Smooth muscle cell (in vitro differentiated cells): ENCODE data around the gene CCSER2. TPM values are rescaled to one million over a fixed set of nuclear protein-coding genes. Genes with fewer than 3 reads are reported as not detected.

Source experiments
- DNase-seq: peaks from one replicate; lab custom pipeline; 2025; ENCODE audit not compliant: unreplicated experiment; lab: John Stamatoyannopoulos, UW
- H2AFZ ChIP-seq: fragments of 200-600 bp; sonication (generic); 2 replicates; pipeline ENCODE4 v1.6.0; 2016; ENCODE audit warnings: antibody characterized with exemption, low read depth, mild to moderate bottlenecking
- H3F3A ChIP-seq: fragments of 200-600 bp; sonication (generic); 2 replicates; pipeline ENCODE4 v1.6.0; 2017; ENCODE audit warnings: antibody characterized with exemption, low read depth
- H3K27ac ChIP-seq: fragments of 200-600 bp; sonication (generic); 2 replicates; pipeline ENCODE4 v1.5.1; 2016; ENCODE audit warnings: low read depth, mild to moderate bottlenecking
- H3K27me3 ChIP-seq: fragments of 200-600 bp; sonication (generic); 2 replicates; pipeline ENCODE4 v1.6.1; 2016; ENCODE audit warnings: low read depth, mild to moderate bottlenecking
- H3K36me3 ChIP-seq: fragments of 200-600 bp; sonication (generic); 2 replicates; pipeline ENCODE4 v1.5.1; 2016; ENCODE audit warnings: low read depth
- H3K4me1 ChIP-seq: fragments of 200-600 bp; sonication (generic); 2 replicates; pipeline ENCODE4 v1.5.1; 2016; ENCODE audit warnings: low read depth
- H3K4me2 ChIP-seq: fragments of 200-600 bp; sonication (generic); 2 replicates; pipeline ENCODE4 v1.6.0; 2016; ENCODE audit warnings: mild to moderate bottlenecking
- H3K4me3 ChIP-seq: fragments of 200-600 bp; sonication (generic); 2 replicates; pipeline ENCODE4 v1.5.1; 2016; ENCODE audit warnings: mild to moderate bottlenecking
- H3K79me2 ChIP-seq: fragments of 200-600 bp; sonication (generic); 2 replicates; pipeline ENCODE4 v1.6.0; 2016; ENCODE audit warnings: low read depth, mild to moderate bottlenecking
- H3K9ac ChIP-seq: fragments of 200-600 bp; sonication (generic); 2 replicates; pipeline ENCODE4 v1.6.0; 2016; ENCODE audit warnings: low read depth
- H3K9me3 ChIP-seq: fragments of 200-600 bp; sonication (generic); replicated peaks from 2 replicates; pipeline ENCODE4 v1.5.1; 2016; ENCODE audit warnings: low read depth
- H4K20me1 ChIP-seq: fragments of 200-600 bp; sonication (generic); 2 replicates; pipeline ENCODE4 v1.6.0; 2016; ENCODE audit warnings: low read depth
- CTCF ChIP-seq: fragments of 200-600 bp; sonication (generic); IDR thresholded peaks from 2 replicates; pipeline ENCODE4 v1.5.1; 2017; ENCODE audit warnings: borderline replicate concordance, mild to moderate bottlenecking, antibody characterized with exemption; ENCODE audit not compliant: insufficient read depth, poor library complexity, severe bottlenecking
- WGBS: methylation state at CpG from one replicate; pipeline ENCODE4 v1.1.7; 2016; ENCODE audit warnings: low lambda C conversion rate; 5-methylcytosine and 5-hydroxymethylcytosine counted together
- polyA plus RNA-seq: library from polyadenylated mRNA; unstranded; fragments of >200 nt; fragmentation: Nextera tagmentation; extraction: Ambion mirVana; gene quantifications from 2 replicates; pipeline ENCODE4 v1.2.1, GENCODE V29; 2016
- total RNA-seq: library from RNA; depleted of rRNA; stranded (reverse); fragments of >200 nt; gene quantifications from 2 replicates; pipeline ENCODE4 v1.2.3, GENCODE V29; 2014

CCSER2 gene
- total and polyA plus RNA-seq, 2 experiments from 2014 or later = 32.8 to 42.1 TPM

GRCh38 chr10:84522612-84523462, 194.4 kb downstream of the CCSER2 start:
- Histone ChIP-seq H3K36me3 (no peaks in the 10 kb centered on the region), H3K79me2 (no peaks in the 10 kb centered on the region), H2AFZ (no peak overlapping the region), H3K27me3 (no peaks in the 10 kb centered on the region), H3K4me3 (no peak overlapping the region), H3K4me2 (peak overlapping the region; percentile 38), H3K27ac (peak overlapping the region; percentile 76), H4K20me1 (no peaks in the 10 kb centered on the region), H3K9ac (peak overlapping the region; percentile 45), H3K4me1 (peaks cover 22% of the 10 kb centered on the region), H3F3A (peaks cover 13% of the 10 kb centered on the region), H3K9me3 (no peaks in the 10 kb centered on the region)
- no peak for TF ChIP-seq CTCF
- 13% methylated on average over 9 of the region's 9 CpGs for WGBS
- DNase-seq = no peak

GRCh38 chr10:84523526-84523925, 195.1 kb downstream of the CCSER2 start:
- peak overlapping the region; percentile 76 for H3K27ac ChIP-seq
- WGBS = 16% methylated on average over 5 of the region's 5 CpGs
- no peaks in the 10 kb centered on the region for H3K9me3 ChIP-seq

GRCh38 chr10:84524435-84524834, 196.0 kb downstream of the CCSER2 start:
- H3K27ac ChIP-seq = peak overlapping the region; percentile 76
- H3K9ac ChIP-seq = no peak overlapping the region
- no peak overlapping the region for H2AFZ ChIP-seq
- H3K36me3 ChIP-seq = no peaks in the 10 kb centered on the region
- H4K20me1 ChIP-seq = no peaks in the 10 kb centered on the region
- peaks cover 13% of the 10 kb centered on the region for H3F3A ChIP-seq
- no peak for DNase-seq
- H3K4me2 ChIP-seq = no peak overlapping the region
- H3K4me3 ChIP-seq = no peak overlapping the region
- no peaks in the 10 kb centered on the region for H3K9me3 ChIP-seq
- H3K27me3 ChIP-seq = no peaks in the 10 kb centered on the region
- H3K4me1 ChIP-seq = peaks cover 22% of the 10 kb centered on the region
- no peaks in the 10 kb centered on the region for H3K79me2 ChIP-seq
- TF ChIP-seq CTCF = no peak

More at GRCh38 chr10:84523526-84523925, 195.1 kb downstream of the CCSER2 start:
- Histone ChIP-seq H3K79me2 (no peaks in the 10 kb centered on the region), H4K20me1 (no peaks in the 10 kb centered on the region), H3K4me2 (peak overlapping the region; percentile 38), H3K36me3 (no peaks in the 10 kb centered on the region), H3K4me3 (no peak overlapping the region), H2AFZ (no peak overlapping the region), H3F3A (peaks cover 13% of the 10 kb centered on the region), H3K27me3 (no peaks in the 10 kb centered on the region), H3K4me1 (peaks cover 22% of the 10 kb centered on the region), H3K9ac (no peak overlapping the region)
- DNase-seq = no peak
- no peak for TF ChIP-seq CTCF
